ENCODE results near the gene STRN3.

STRN3 gene

GRCh38 chr14:30949651-30950050 lies 76.5 kb downstream of the STRN3 start:
- no peak overlapping the region for H3K14ac ChIP-seq (ENCODE audit: low read length)
- H3K4ac ChIP-seq (ENCODE audit: low read depth, low read length): no peak overlapping the region
- H3K4me3 ChIP-seq (ENCODE audit: low read depth, low read length): no peak overlapping the region
- H3K36me3 ChIP-seq (ENCODE audit: control insufficient read depth in 1 of 2, insufficient read depth in 2 of 2, low read length in 2 of 2): peaks cover 14 to 20% of the 10 kb centered on the region in 2 experiments
- no peak overlapping the region for H2BK120ac ChIP-seq (ENCODE audit: insufficient read depth, low read length, poor library complexity)
- H4K12ac ChIP-seq (ENCODE audit: low read depth, low read length): no peak overlapping the region
- H2BK5ac ChIP-seq (ENCODE audit: low read depth, low read length, poor library complexity): no peak overlapping the region
- no peaks in the 10 kb centered on the region for H3K27me3 ChIP-seq (ENCODE audit: insufficient read depth, low read length)
- no peak overlapping the region for H3K23ac ChIP-seq (ENCODE audit: low read length)
- no CpG with 5 or more reads among the region's 2 CpGs for WGBS (ENCODE audit: extremely low coverage, insufficient coverage, insufficient read length)
- no peak for DNase-seq
- H3K18ac ChIP-seq (ENCODE audit: low read length): no peak overlapping the region
- no peaks in the 10 kb centered on the region for H3K9me3 ChIP-seq (ENCODE audit: insufficient read depth, low read depth, low read length)
- H2AK5ac ChIP-seq (ENCODE audit: low read length): no peak overlapping the region
- no peak overlapping the region for H4K91ac ChIP-seq (ENCODE audit: low read depth, low read length)
- H3K27ac ChIP-seq (ENCODE audit: low read depth, low read length): no peak overlapping the region
- H3K4me2 ChIP-seq (ENCODE audit: low read length): no peak overlapping the region
- H3K79me2 ChIP-seq (ENCODE audit: control insufficient read depth, insufficient read depth, low read length, poor library complexity): no peaks in the 10 kb centered on the region
- H3K4me1 ChIP-seq (ENCODE audit: control insufficient read depth in 1 of 2, insufficient read depth in 2 of 2, low read length in 2 of 2): no peaks in the 10 kb centered on the region
- H2AFZ ChIP-seq (ENCODE audit: insufficient read depth, low read length, poor library complexity): no peak overlapping the region
- no peak overlapping the region for H2BK12ac ChIP-seq (ENCODE audit: low read length)
- H4K8ac ChIP-seq (ENCODE audit: low read depth, low read length): no peak overlapping the region
- no peak overlapping the region for H3K9ac ChIP-seq (ENCODE audit: low read length)
- no peaks in the 10 kb centered on the region for H3K79me1 ChIP-seq (ENCODE audit: low read length)

GRCh38 chr14:30943694-30944093 lies 82.5 kb downstream of the STRN3 start:
- WGBS (ENCODE audit: extremely low coverage, insufficient coverage, insufficient read length): no CpG with 5 or more reads among the region's 4 CpGs
- Histone ChIP-seq H3K4ac (ENCODE audit: low read depth, low read length) (no peak overlapping the region), H3K27ac (ENCODE audit: low read depth, low read length) (no peak overlapping the region), H4K8ac (ENCODE audit: low read depth, low read length) (no peak overlapping the region), H3K4me1 (ENCODE audit: control insufficient read depth in 1 of 2, insufficient read depth in 2 of 2, low read length in 2 of 2) (peaks cover 0 to 3% of the 10 kb centered on the region in 2 experiments), H4K12ac (ENCODE audit: low read depth, low read length) (no peak overlapping the region), H3K18ac (ENCODE audit: low read length) (no peak overlapping the region), H3K79me1 (ENCODE audit: low read length) (no peaks in the 10 kb centered on the region), H3K79me2 (ENCODE audit: control insufficient read depth, insufficient read depth, low read length, poor library complexity) (no peaks in the 10 kb centered on the region), H2AFZ (ENCODE audit: insufficient read depth, low read length, poor library complexity) (no peak overlapping the region), H2BK5ac (ENCODE audit: low read depth, low read length, poor library complexity) (no peak overlapping the region), H3K4me2 (ENCODE audit: low read length) (no peak overlapping the region), H3K27me3 (ENCODE audit: insufficient read depth, low read length) (no peaks in the 10 kb centered on the region), H3K4me3 (ENCODE audit: low read depth, low read length) (no peak overlapping the region), H3K9ac (ENCODE audit: low read length) (no peak overlapping the region), H2BK120ac (ENCODE audit: insufficient read depth, low read length, poor library complexity) (no peak overlapping the region), H3K23ac (ENCODE audit: low read length) (no peak overlapping the region), H3K36me3 (ENCODE audit: control insufficient read depth in 1 of 2, insufficient read depth in 2 of 2, low read length in 2 of 2) (peaks cover 13 to 15% of the 10 kb centered on the region in 2 experiments), H3K9me3 (ENCODE audit: insufficient read depth, low read depth, low read length) (no peaks in the 10 kb centered on the region), H4K91ac (ENCODE audit: low read depth, low read length) (no peak overlapping the region), H2BK12ac (ENCODE audit: low read length) (no peak overlapping the region), H3K14ac (ENCODE audit: low read length) (no peak overlapping the region), H2AK5ac (ENCODE audit: low read length) (no peak overlapping the region)
- DNase-seq: no peak

- H3K79me1 ChIP-seq (ENCODE audit: low read length): no peaks in the 10 kb centered on the region
- no peak overlapping the region for H3K4ac ChIP-seq (ENCODE audit: low read depth, low read length)
- H2AFZ ChIP-seq (ENCODE audit: insufficient read depth, low read length, poor library complexity): no peak overlapping the region
- no peak overlapping the region for H3K18ac ChIP-seq (ENCODE audit: low read length)
- H2AK5ac ChIP-seq (ENCODE audit: low read length): no peak overlapping the region
- no peak overlapping the region for H4K91ac ChIP-seq (ENCODE audit: low read depth, low read length)
- no peak for DNase-seq
- H3K4me1 ChIP-seq (ENCODE audit: control insufficient read depth in 1 of 2, insufficient read depth in 2 of 2, low read length in 2 of 2): peaks cover 0 to 3% of the 10 kb centered on the region in 2 experiments
- H2BK12ac ChIP-seq (ENCODE audit: low read length): no peak overlapping the region
- H4K12ac ChIP-seq (ENCODE audit: low read depth, low read length): no peak overlapping the region
- no peak overlapping the region for H3K9ac ChIP-seq (ENCODE audit: low read length)
- H3K36me3 ChIP-seq (ENCODE audit: control insufficient read depth in 1 of 2, insufficient read depth in 2 of 2, low read length in 2 of 2): peaks cover 7 to 9% of the 10 kb centered on the region in 2 experiments
- no peak overlapping the region for H2BK120ac ChIP-seq (ENCODE audit: insufficient read depth, low read length, poor library complexity)
- no peak overlapping the region for H3K27ac ChIP-seq (ENCODE audit: low read depth, low read length)
- H3K23ac ChIP-seq (ENCODE audit: low read length): no peak overlapping the region
- no peaks in the 10 kb centered on the region for H3K79me2 ChIP-seq (ENCODE audit: control insufficient read depth, insufficient read depth, low read length, poor library complexity)
- no peaks in the 10 kb centered on the region for H3K27me3 ChIP-seq (ENCODE audit: insufficient read depth, low read length)
- H3K4me3 ChIP-seq (ENCODE audit: low read depth, low read length): no peak overlapping the region
- H3K4me2 ChIP-seq (ENCODE audit: low read length): no peak overlapping the region
- H3K9me3 ChIP-seq (ENCODE audit: insufficient read depth, low read depth, low read length): no peaks in the 10 kb centered on the region
- H4K8ac ChIP-seq (ENCODE audit: low read depth, low read length): no peak overlapping the region
- WGBS (ENCODE audit: extremely low coverage, insufficient coverage, insufficient read length): no CpG with 5 or more reads among the region's 4 CpGs
- H3K14ac ChIP-seq (ENCODE audit: low read length): no peak overlapping the region
- H2BK5ac ChIP-seq (ENCODE audit: low read depth, low read length, poor library complexity): no peak overlapping the region
These were observed 85.3 kb downstream of the STRN3 start for GRCh38 chr14:30940886-30941285.

GRCh38 chr14:30938617-30939016 lies 87.6 kb downstream of the STRN3 start:
- no peak for DNase-seq

More at GRCh38 chr14:30938617-30939016, 87.6 kb downstream of the STRN3 start:
- Histone ChIP-seq H4K12ac (ENCODE audit: low read depth, low read length) (no peak overlapping the region), H3K36me3 (ENCODE audit: control insufficient read depth in 1 of 2, insufficient read depth in 2 of 2, low read length in 2 of 2) (peaks cover 8 to 9% of the 10 kb centered on the region in 2 experiments), H3K79me1 (ENCODE audit: low read length) (no peaks in the 10 kb centered on the region), H2AK5ac (ENCODE audit: low read length) (no peak overlapping the region), H3K23ac (ENCODE audit: low read length) (no peak overlapping the region), H3K4me2 (ENCODE audit: low read length) (no peak overlapping the region), H3K9me3 (ENCODE audit: insufficient read depth, low read depth, low read length) (no peaks in the 10 kb centered on the region), H3K9ac (ENCODE audit: low read length) (no peak overlapping the region), H4K8ac (ENCODE audit: low read depth, low read length) (no peak overlapping the region), H4K91ac (ENCODE audit: low read depth, low read length) (no peak overlapping the region), H3K4ac (ENCODE audit: low read depth, low read length) (no peak overlapping the region), H3K4me3 (ENCODE audit: low read depth, low read length) (no peak overlapping the region), H3K14ac (ENCODE audit: low read length) (no peak overlapping the region), H2BK120ac (ENCODE audit: insufficient read depth, low read length, poor library complexity) (no peak overlapping the region), H2AFZ (ENCODE audit: insufficient read depth, low read length, poor library complexity) (no peak overlapping the region), H2BK5ac (ENCODE audit: low read depth, low read length, poor library complexity) (no peak overlapping the region), H2BK12ac (ENCODE audit: low read length) (no peak overlapping the region), H3K27ac (ENCODE audit: low read depth, low read length) (no peak overlapping the region), H3K27me3 (ENCODE audit: insufficient read depth, low read length) (no peaks in the 10 kb centered on the region), H3K18ac (ENCODE audit: low read length) (no peak overlapping the region), H3K4me1 (ENCODE audit: control insufficient read depth in 1 of 2, insufficient read depth in 2 of 2, low read length in 2 of 2) (peaks cover 0 to 3% of the 10 kb centered on the region in 2 experiments), H3K79me2 (ENCODE audit: control insufficient read depth, insufficient read depth, low read length, poor library complexity) (no peaks in the 10 kb centered on the region)
- WGBS (ENCODE audit: extremely low coverage, insufficient coverage, insufficient read length): no CpG with 5 or more reads among the region's 2 CpGs

All from trophoblast cell (in vitro differentiated cells and primary cell).